ENCODE measurements around the gene CALML3. TPM values are rescaled to one million over a fixed set of nuclear protein-coding genes. Genes with fewer than 3 reads are reported as not detected.

CALML3 gene
- total RNA-seq, 1 experiment from 2014 or later, result not detected

DNA sequence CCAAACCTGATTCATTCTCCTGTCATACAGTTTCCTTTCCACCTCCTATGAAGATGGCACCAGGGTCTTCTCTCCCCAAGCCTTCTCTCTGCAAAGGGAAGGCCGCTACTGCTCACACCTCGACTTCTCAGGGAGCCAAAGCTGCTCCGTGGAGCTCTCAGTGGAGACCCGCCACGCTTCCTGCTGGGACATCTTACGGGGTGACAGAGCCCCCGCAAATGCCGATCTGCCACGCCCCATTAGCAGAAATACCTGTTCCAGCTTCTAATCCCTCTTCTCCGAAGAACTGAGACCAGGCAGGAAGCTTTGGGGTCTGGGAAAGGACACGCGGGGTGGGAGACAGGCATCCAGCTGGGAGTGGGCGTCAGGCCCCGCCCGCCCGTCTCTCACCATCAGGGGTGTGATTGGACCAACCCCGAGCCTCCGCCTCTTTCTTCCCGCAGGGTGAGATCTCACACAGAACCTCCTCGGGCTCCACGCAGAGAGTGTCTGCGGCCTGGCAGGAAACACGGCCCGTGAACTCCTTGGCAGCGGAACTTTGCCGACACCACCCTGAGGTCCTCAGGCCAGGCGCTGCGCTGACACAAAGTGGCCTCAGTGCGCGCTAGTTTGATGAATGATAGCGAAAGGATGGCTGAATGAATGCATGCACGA is 13.4 kb upstream of the CALML3 start:
- H3K27ac ChIP-seq, result no peak overlapping the region
- intact Hi-C loops (cut with micrococcal nuclease; ENCODE audit: unreplicated experiment), result no loop called here
- H2AFZ ChIP-seq, result no peak overlapping the region
- no peaks in the 10 kb centered on the region for H3K27me3 ChIP-seq (ENCODE audit: insufficient read depth, low read depth)
- POLR2A ChIA-PET (ENCODE audit: unreplicated experiment), result no interaction called here
- no peaks in the 10 kb centered on the region for H4K20me1 ChIP-seq (ENCODE audit: insufficient read depth)
- DNase-seq, result no peak
- no peaks in the 10 kb centered on the region for H3F3A ChIP-seq (ENCODE audit: insufficient read depth, low read depth)
- no peak for TF ChIP-seq EZH2 (IDR thresholded peaks at IDR 0.05; ENCODE audit: low read depth)
- TF ChIP-seq, protein P1, sequence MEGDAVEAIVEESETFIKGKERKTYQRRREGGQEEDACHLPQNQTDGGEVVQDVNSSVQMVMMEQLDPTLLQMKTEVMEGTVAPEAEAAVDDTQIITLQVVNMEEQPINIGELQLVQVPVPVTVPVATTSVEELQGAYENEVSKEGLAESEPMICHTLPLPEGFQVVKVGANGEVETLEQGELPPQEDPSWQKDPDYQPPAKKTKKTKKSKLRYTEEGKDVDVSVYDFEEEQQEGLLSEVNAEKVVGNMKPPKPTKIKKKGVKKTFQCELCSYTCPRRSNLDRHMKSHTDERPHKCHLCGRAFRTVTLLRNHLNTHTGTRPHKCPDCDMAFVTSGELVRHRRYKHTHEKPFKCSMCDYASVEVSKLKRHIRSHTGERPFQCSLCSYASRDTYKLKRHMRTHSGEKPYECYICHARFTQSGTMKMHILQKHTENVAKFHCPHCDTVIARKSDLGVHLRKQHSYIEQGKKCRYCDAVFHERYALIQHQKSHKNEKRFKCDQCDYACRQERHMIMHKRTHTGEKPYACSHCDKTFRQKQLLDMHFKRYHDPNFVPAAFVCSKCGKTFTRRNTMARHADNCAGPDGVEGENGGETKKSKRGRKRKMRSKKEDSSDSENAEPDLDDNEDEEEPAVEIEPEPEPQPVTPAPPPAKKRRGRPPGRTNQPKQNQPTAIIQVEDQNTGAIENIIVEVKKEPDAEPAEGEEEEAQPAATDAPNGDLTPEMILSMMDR (conservative IDR thresholded peaks at IDR 0.05), result no peak
- no peak overlapping the region for H3K4me2 ChIP-seq
- no peaks in the 10 kb centered on the region; the same call in 1 of the 2 replicates for H3K4me1 ChIP-seq (replicated peaks; ENCODE audit: insufficient read depth)
- no TSS peak for BruUV-seq (replicated peaks)
- no peaks in the 10 kb centered on the region for H3K9me2 ChIP-seq (ENCODE audit: insufficient read depth)
- H3K9me3 ChIP-seq (ENCODE audit: insufficient read depth, low read depth), result no peaks in the 10 kb centered on the region
- no peaks in the 10 kb centered on the region for H3K36me3 ChIP-seq (ENCODE audit: low read depth)
- CTCF ChIA-PET, result no interaction called here
- H3K79me2 ChIP-seq (ENCODE audit: low read depth), result no peaks in the 10 kb centered on the region
- H3K4me3 ChIP-seq, result no peak overlapping the region

DNA sequence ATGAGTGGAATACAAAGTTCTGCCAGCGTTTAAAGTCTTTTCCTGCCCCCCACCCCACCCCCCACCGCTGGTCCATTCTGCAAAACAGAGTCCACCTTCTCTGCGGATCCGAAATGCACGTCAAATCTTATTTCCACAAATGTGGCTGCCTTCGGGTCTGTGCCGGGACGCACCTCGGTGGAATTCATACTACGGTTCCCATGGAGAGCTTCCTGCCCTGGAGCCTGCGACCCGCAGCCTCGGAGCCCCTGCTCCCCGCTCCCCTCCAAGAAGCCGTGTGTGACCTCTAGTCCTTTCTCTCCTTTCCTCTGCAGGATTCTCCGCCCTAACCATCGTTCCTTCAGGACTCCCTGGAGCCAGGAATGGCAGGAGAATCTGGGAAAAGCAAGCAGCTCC is 12.9 kb upstream of the CALML3 start:
- no peak overlapping the region for H2AFZ ChIP-seq
- no peak for DNase-seq
- no peak overlapping the region for H3K27ac ChIP-seq
- H3K36me3 ChIP-seq (ENCODE audit: low read depth), result no peaks in the 10 kb centered on the region
- H3K9me2 ChIP-seq (ENCODE audit: insufficient read depth), result no peaks in the 10 kb centered on the region
- no peaks in the 10 kb centered on the region for H3K79me2 ChIP-seq (ENCODE audit: low read depth)
- ChIA-PET POLR2A (ENCODE audit: unreplicated experiment) (no interaction called here), CTCF (no interaction called here)
- H3K9me3 ChIP-seq (ENCODE audit: insufficient read depth, low read depth), result no peaks in the 10 kb centered on the region
- intact Hi-C loops (cut with micrococcal nuclease; ENCODE audit: unreplicated experiment), result no loop called here
- BruUV-seq (replicated peaks), result no TSS peak
- H3K27me3 ChIP-seq (ENCODE audit: insufficient read depth, low read depth), result no peaks in the 10 kb centered on the region
- no peak overlapping the region for H3K4me2 ChIP-seq
- H3F3A ChIP-seq (ENCODE audit: insufficient read depth, low read depth), result no peaks in the 10 kb centered on the region
- TF ChIP-seq, protein P1 (conservative IDR thresholded peaks at IDR 0.05), result no peak
- no peak for TF ChIP-seq EZH2 (IDR thresholded peaks at IDR 0.05; ENCODE audit: low read depth)
- no peak overlapping the region for H3K4me3 ChIP-seq
- H3K4me1 ChIP-seq (replicated peaks; ENCODE audit: insufficient read depth), result no peaks in the 10 kb centered on the region
- no peaks in the 10 kb centered on the region for H4K20me1 ChIP-seq (ENCODE audit: insufficient read depth)

GRCh38 chr10:5512331-5512730 is 12.4 kb upstream of the CALML3 start:
- Histone ChIP-seq H3K4me1 (replicated peaks; ENCODE audit: insufficient read depth) (no peaks in the 10 kb centered on the region), H3K9me2 (ENCODE audit: insufficient read depth) (no peaks in the 10 kb centered on the region), H3K4me3 (no peak overlapping the region), H3F3A (ENCODE audit: insufficient read depth, low read depth) (no peaks in the 10 kb centered on the region), H3K27ac (no peak overlapping the region), H3K79me2 (ENCODE audit: low read depth) (no peaks in the 10 kb centered on the region), H3K9me3 (ENCODE audit: insufficient read depth, low read depth) (no peaks in the 10 kb centered on the region), H3K36me3 (ENCODE audit: low read depth) (no peaks in the 10 kb centered on the region), H4K20me1 (ENCODE audit: insufficient read depth) (no peaks in the 10 kb centered on the region), H3K4me2 (no peak overlapping the region), H3K27me3 (ENCODE audit: insufficient read depth, low read depth) (no peaks in the 10 kb centered on the region), H2AFZ (no peak overlapping the region)
- intact Hi-C loops (cut with micrococcal nuclease; ENCODE audit: unreplicated experiment), result no loop called here
- POLR2A ChIA-PET (ENCODE audit: unreplicated experiment), result no interaction called here
- TF ChIP-seq EZH2 (IDR thresholded peaks at IDR 0.05; ENCODE audit: low read depth), result no peak
- TF ChIP-seq, protein P1 (conservative IDR thresholded peaks at IDR 0.05), result no peak
- CTCF ChIA-PET, result no interaction called here
- DNase-seq, result no peak
- BruUV-seq (replicated peaks), result no TSS peak
